Smooth muscle cell (in vitro differentiated cells): ENCODE results near the gene NUP214. TPM values are rescaled to one million over a fixed set of nuclear protein-coding genes. Genes with fewer than 3 reads are reported as not detected.
"Not testable (repeated sequence)": the region's sequence is repeated elsewhere in the genome, so short reads cannot be mapped to it uniquely, and the experiment has no call there.

Source experiments
- DNase-seq: peaks from one replicate; lab custom pipeline; 2025; ENCODE audit not compliant: unreplicated experiment; lab: John Stamatoyannopoulos, UW
- H2AFZ ChIP-seq: fragments of 200-600 bp; sonication (generic); 2 replicates; pipeline ENCODE4 v1.6.0; 2016; ENCODE audit warnings: antibody characterized with exemption, low read depth, mild to moderate bottlenecking
- H3F3A ChIP-seq: fragments of 200-600 bp; sonication (generic); 2 replicates; pipeline ENCODE4 v1.6.0; 2017; ENCODE audit warnings: antibody characterized with exemption, low read depth
- H3K27ac ChIP-seq: fragments of 200-600 bp; sonication (generic); 2 replicates; pipeline ENCODE4 v1.5.1; 2016; ENCODE audit warnings: low read depth, mild to moderate bottlenecking
- H3K27me3 ChIP-seq: fragments of 200-600 bp; sonication (generic); 2 replicates; pipeline ENCODE4 v1.6.1; 2016; ENCODE audit warnings: low read depth, mild to moderate bottlenecking
- H3K36me3 ChIP-seq: fragments of 200-600 bp; sonication (generic); 2 replicates; pipeline ENCODE4 v1.5.1; 2016; ENCODE audit warnings: low read depth
- H3K4me1 ChIP-seq: fragments of 200-600 bp; sonication (generic); 2 replicates; pipeline ENCODE4 v1.5.1; 2016; ENCODE audit warnings: low read depth
- H3K4me2 ChIP-seq: fragments of 200-600 bp; sonication (generic); 2 replicates; pipeline ENCODE4 v1.6.0; 2016; ENCODE audit warnings: mild to moderate bottlenecking
- H3K4me3 ChIP-seq: fragments of 200-600 bp; sonication (generic); 2 replicates; pipeline ENCODE4 v1.5.1; 2016; ENCODE audit warnings: mild to moderate bottlenecking
- H3K79me2 ChIP-seq: fragments of 200-600 bp; sonication (generic); 2 replicates; pipeline ENCODE4 v1.6.0; 2016; ENCODE audit warnings: low read depth, mild to moderate bottlenecking
- H3K9ac ChIP-seq: fragments of 200-600 bp; sonication (generic); 2 replicates; pipeline ENCODE4 v1.6.0; 2016; ENCODE audit warnings: low read depth
- H3K9me3 ChIP-seq: fragments of 200-600 bp; sonication (generic); replicated peaks from 2 replicates; pipeline ENCODE4 v1.5.1; 2016; ENCODE audit warnings: low read depth
- H4K20me1 ChIP-seq: fragments of 200-600 bp; sonication (generic); 2 replicates; pipeline ENCODE4 v1.6.0; 2016; ENCODE audit warnings: low read depth
- CTCF ChIP-seq: fragments of 200-600 bp; sonication (generic); IDR thresholded peaks from 2 replicates; pipeline ENCODE4 v1.5.1; 2017; ENCODE audit warnings: borderline replicate concordance, mild to moderate bottlenecking, antibody characterized with exemption; ENCODE audit not compliant: insufficient read depth, poor library complexity, severe bottlenecking
- WGBS: methylation state at CpG from one replicate; pipeline ENCODE4 v1.1.7; 2016; ENCODE audit warnings: low lambda C conversion rate; 5-methylcytosine and 5-hydroxymethylcytosine counted together
- polyA plus RNA-seq: library from polyadenylated mRNA; unstranded; fragments of >200 nt; fragmentation: Nextera tagmentation; extraction: Ambion mirVana; gene quantifications from 2 replicates; pipeline ENCODE4 v1.2.1, GENCODE V29; 2016
- total RNA-seq: library from RNA; depleted of rRNA; stranded (reverse); fragments of >200 nt; gene quantifications from 2 replicates; pipeline ENCODE4 v1.2.3, GENCODE V29; 2014

Gene NUP214
- total and polyA plus RNA-seq, 2 experiments from 2014 or later = 13.9 to 44.7 TPM

- H3K4me3 ChIP-seq = no peak overlapping the region
- no peak for TF ChIP-seq CTCF
- DNase-seq = no peak
- WGBS = 93% methylated on average over 8 of the region's 8 CpGs
- H3K27ac ChIP-seq = no peak overlapping the region
- no peaks in the 10 kb centered on the region for H4K20me1 ChIP-seq
- no peaks in the 10 kb centered on the region for H3K79me2 ChIP-seq
- H3F3A ChIP-seq = no peaks in the 10 kb centered on the region
- no peak overlapping the region for H2AFZ ChIP-seq
- no peaks in the 10 kb centered on the region for H3K36me3 ChIP-seq
- no peak overlapping the region for H3K4me2 ChIP-seq
- no peak overlapping the region for H3K9ac ChIP-seq
- H3K9me3 ChIP-seq = no peaks in the 10 kb centered on the region
- H3K27me3 ChIP-seq = no peaks in the 10 kb centered on the region
- peaks cover 7% of the 10 kb centered on the region for H3K4me1 ChIP-seq
Measured at GRCh38 chr9:131114084-131114535, 11.3 kb upstream of the NUP214 start.

GRCh38 chr9:131115360-131115742 is 10.0 kb upstream of the NUP214 start:
- H3K4me2 ChIP-seq, H3F3A ChIP-seq, H3K9me3 ChIP-seq, H3K4me1 ChIP-seq, H3K9ac ChIP-seq, H3K27ac ChIP-seq, H3K4me3 ChIP-seq, H3K79me2 ChIP-seq, H2AFZ ChIP-seq, H3K27me3 ChIP-seq, H4K20me1 ChIP-seq, DNase-seq, H3K36me3 ChIP-seq: not testable (repeated sequence)
- 92% methylated on average over 6 of the region's 6 CpGs for WGBS

GRCh38 chr9:131116281-131117120 is 8.9 kb upstream of the NUP214 start:
- WGBS = 96% methylated on average over 22 of the region's 22 CpGs
- Histone ChIP-seq H3K9ac (no peak overlapping the region), H3K36me3 (no peaks in the 10 kb centered on the region)

More at GRCh38 chr9:131116281-131117120, 8.9 kb upstream of the NUP214 start:
- no peak overlapping the region for H3K4me2 ChIP-seq
- peaks cover 2% of the 10 kb centered on the region for H3K4me1 ChIP-seq
- no peaks in the 10 kb centered on the region for H4K20me1 ChIP-seq
- no peaks in the 10 kb centered on the region for H3K79me2 ChIP-seq
- no peak for DNase-seq
- H3K9me3 ChIP-seq = no peaks in the 10 kb centered on the region
- no peaks in the 10 kb centered on the region for H3K27me3 ChIP-seq
- no peak overlapping the region for H3K27ac ChIP-seq
- no peaks in the 10 kb centered on the region for H3F3A ChIP-seq
- no peak for TF ChIP-seq CTCF
- H3K4me3 ChIP-seq = no peak overlapping the region
- H2AFZ ChIP-seq = no peak overlapping the region
